Activated CD4-positive, CD25-positive, alpha-beta regulatory T cell treated with anti-CD3 and anti-CD28 coated beads, Interleukin-2, amount 50 U/mL, for 72 hours (primary cell): Measurements from ENCODE around the gene TAF1L.
"Not testable (repeated sequence)": the region's sequence is repeated elsewhere in the genome, so short reads cannot be mapped to it uniquely, and the experiment has no call there.

ENCODE experiments used
- DNase-seq: peaks from one replicate; pipeline ENCODE4 v3.0.0; 2021

Gene TAF1L, protein sequence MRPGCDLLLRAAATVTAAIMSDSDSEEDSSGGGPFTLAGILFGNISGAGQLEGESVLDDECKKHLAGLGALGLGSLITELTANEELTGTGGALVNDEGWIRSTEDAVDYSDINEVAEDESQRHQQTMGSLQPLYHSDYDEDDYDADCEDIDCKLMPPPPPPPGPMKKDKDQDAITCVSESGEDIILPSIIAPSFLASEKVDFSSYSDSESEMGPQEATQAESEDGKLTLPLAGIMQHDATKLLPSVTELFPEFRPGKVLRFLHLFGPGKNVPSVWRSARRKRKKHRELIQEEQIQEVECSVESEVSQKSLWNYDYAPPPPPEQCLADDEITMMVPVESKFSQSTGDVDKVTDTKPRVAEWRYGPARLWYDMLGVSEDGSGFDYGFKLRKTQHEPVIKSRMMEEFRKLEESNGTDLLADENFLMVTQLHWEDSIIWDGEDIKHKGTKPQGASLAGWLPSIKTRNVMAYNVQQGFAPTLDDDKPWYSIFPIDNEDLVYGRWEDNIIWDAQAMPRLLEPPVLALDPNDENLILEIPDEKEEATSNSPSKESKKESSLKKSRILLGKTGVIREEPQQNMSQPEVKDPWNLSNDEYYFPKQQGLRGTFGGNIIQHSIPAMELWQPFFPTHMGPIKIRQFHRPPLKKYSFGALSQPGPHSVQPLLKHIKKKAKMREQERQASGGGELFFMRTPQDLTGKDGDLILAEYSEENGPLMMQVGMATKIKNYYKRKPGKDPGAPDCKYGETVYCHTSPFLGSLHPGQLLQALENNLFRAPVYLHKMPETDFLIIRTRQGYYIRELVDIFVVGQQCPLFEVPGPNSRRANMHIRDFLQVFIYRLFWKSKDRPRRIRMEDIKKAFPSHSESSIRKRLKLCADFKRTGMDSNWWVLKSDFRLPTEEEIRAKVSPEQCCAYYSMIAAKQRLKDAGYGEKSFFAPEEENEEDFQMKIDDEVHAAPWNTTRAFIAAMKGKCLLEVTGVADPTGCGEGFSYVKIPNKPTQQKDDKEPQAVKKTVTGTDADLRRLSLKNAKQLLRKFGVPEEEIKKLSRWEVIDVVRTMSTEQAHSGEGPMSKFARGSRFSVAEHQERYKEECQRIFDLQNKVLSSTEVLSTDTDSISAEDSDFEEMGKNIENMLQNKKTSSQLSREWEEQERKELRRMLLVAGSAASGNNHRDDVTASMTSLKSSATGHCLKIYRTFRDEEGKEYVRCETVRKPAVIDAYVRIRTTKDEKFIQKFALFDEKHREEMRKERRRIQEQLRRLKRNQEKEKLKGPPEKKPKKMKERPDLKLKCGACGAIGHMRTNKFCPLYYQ (N-terminal part only)

GRCh38 chr9:32635362-32635761, at the start of gene TAF1L:
TAF1L (minus strand) TSS chr9:32635669; CDS start chr9:32635579, 90 bp downstream.
- no peak for DNase-seq

GRCh38 chr9:32681751-32682150, 46.3 kb upstream of the TAF1L start:
- DNase-seq = no peak

DNA sequence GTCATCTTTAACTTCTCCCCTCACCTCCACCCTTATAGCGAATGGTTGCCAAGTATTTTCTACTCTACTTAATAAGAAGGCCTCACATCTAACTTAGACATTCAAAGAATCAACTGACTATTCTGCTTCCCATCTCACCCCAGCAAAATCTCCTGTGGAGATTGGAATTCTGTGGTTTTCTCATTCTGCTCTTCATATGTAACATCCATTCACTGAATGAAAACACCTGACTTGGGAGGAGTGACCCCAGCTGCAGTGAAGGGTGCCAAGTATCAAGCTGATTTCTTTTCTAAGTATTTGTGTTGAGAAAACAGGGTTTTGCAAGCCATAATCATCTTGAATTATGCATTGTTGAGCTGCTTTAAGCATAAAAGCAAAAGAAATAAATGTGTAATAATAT, 42.5 kb upstream of the TAF1L start:
- DNase-seq = no peak

DNA sequence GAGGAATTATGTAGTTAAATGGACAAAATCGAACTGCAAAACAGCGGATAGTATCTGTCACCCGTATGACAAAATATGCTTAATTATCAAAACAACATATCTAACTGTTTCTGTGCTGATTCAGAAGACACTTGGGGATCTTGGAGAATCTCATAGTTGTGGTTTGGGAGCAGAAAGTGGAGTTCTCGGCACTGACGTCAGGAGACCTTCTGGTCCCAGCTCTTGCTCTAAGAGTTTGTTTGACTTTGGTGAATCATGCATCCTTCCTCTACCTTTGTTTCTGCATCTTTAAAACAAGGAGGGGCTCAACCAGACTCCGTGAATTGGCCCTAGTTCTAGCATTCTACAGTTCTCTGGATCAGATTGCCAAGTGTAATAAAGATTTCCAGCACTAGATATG, 37.0 kb upstream of the TAF1L start:
- no peak for DNase-seq

GRCh38 chr9:32671333-32671732, 35.9 kb upstream of the TAF1L start:
- DNase-seq = no peak

GRCh38 chr9:32665101-32665500, 29.6 kb upstream of the TAF1L start:
- no peak for DNase-seq

DNA sequence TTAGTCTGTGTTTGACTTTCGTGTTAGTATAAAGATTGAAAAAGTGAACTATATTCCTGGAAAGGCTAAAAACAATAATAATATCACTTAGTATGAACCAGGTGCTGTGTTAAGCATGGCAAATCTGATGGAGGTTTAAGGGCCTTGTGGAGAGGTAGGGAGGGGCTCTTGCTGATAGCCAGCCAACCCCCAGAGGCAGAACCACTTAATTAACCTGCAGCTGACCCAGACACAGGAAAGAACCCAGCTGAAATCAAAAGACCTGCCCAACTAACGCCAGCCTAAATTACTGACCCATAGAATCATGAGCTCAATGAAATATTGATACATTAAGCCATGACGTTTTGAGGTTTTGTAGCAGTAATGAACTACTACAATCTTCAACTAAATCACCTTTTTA, 28.3 kb upstream of the TAF1L start:
- no peak for DNase-seq

DNA sequence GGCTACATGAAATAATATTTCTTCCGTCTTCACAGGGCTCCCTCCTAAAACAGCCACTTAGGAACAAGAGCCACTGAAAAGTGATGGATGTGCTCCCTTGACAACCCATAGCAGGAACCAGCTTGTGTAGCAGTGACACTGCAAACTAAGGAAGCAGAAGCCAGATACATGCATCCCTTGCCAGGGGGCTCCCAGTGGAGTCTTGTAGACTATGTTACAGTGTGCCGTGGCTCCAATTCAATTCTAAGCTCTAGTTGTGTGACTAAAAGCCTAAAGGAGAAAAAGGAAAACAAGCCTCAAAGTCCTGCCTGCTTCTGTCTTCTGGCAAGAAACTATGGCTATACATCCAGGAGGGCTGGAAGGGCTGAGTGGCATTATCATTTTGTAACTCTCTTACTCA, 12.2 kb upstream of the TAF1L start:
- DNase-seq = no peak

GRCh38 chr9:32644698-32645097, 9.2 kb upstream of the TAF1L start:
- DNase-seq = no peak

DNA sequence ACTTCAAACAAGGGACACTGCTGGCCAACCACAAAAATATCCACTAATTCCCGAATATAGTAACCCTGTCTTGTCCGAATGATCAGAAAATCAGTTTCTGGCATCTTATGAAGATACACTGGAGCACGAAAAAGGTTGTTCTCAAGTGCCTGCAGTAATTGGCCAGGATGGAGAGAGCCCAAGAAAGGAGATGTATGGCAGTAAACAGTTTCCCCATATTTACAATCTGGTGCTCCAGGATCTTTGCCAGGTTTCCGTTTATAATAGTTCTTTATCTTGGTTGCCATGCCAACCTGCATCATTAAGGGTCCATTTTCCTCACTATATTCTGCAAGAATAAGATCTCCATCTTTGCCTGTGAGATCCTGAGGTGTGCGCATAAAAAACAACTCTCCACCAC, 2.3 kb downstream of the TAF1L start:
- not testable (repeated sequence) for DNase-seq

DNA sequence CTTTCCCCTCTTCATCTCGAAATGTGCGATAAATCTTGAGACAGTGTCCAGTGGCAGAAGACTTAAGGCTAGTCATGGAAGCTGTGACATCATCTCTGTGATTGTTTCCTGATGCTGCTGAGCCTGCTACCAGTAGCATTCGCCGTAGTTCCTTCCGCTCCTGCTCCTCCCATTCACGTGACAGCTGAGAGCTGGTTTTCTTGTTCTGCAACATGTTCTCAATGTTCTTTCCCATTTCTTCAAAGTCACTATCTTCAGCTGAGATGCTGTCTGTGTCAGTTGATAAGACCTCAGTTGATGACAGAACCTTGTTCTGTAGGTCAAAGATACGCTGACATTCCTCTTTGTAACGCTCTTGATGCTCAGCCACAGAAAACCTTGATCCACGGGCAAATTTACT, 3.5 kb downstream of the TAF1L start:
- DNase-seq = no peak

GRCh38 chr9:32627394-32627954, 8.0 kb downstream of the TAF1L start:
- no peak for DNase-seq

GRCh38 chr9:32625320-32625719, 10.1 kb downstream of the TAF1L start:
- no peak for DNase-seq

- DNase-seq = no peak
Observed at GRCh38 chr9:32622948-32623347, 12.5 kb downstream of the TAF1L start.

- no peak for DNase-seq
Observed at GRCh38 chr9:32618261-32618660, 17.2 kb downstream of the TAF1L start.

DNA sequence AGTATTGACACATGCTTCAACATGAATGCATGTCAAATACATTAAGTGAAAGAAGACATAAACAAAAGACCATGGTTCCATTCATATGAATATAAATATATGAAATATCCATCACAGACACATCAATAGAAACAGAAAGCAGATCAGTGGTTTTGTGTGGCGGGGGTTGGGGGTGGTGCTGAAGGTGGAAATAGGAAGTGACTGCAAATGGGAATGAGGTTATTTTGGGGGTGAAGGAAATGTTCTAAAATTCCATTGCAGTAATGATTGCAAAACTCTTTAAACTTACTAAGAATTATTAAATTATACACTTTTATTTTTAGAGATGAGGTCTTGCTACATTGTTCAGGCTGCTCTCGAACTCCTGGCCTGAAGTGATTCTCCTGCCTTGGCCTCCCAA, 28.7 kb downstream of the TAF1L start:
- DNase-seq = no peak

DNA sequence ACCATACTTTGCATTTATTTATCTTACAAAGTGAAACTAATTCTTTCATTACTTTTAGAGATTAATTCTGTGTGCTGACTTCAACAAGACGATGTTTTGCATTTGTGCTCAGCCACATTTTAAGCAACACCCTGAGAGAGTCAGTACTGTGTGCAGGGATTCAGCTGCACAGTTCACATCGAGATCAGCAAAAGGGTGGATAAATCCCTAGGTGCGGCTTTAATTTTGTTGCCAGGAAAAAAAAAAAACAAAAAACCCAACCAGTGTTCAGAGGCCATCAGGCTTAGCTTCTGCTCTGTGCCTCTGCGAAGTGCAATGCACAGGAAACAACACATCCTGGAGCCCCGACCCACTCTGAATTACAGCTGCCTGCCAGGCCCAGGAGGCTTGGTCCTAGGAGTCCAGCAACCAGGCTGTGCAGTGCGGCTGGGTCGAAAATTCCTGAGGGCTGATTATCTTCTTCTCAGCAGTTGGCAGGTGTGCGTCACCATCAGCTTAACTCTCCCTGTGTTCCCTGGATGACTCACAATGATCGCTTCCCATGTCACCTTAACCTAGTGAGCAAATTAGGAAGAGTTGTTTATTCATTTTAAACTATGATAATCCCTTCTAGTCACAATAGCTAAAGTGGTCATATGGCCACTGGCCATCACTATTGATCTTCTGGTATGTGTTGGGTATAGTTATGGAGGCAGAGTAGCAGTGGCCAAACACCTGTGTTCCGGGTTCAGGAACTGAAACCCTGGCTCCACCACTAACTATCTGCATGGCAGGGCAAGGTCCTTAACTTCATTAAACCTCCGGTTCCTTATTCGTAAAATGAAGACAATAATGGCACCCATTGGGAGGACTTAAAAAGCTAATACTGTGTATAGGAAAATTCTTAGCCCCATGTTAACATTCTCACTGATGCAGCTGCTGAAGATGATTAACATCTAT, 31.3 kb downstream of the TAF1L start:
- DNase-seq = no peak

DNA sequence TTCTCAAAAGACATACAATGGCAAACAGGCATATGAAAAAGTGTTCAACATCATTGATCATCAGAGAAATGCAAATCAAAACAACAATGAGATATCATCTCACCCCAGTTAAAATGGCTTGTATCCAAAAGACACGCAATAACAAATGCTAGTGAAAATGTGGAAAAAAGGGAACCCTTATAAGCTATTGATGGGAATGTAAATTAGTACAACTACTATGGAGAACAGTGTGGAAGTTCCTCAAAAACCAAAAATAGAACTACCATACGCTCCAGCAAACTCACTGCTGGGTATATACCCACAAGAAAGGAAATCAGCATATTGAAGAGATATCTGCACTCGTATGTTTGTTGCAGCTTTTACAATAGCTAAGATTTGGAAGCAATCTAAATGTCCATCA, 36.4 kb downstream of the TAF1L start:
- DNase-seq = not testable (repeated sequence)

GRCh38 chr9:32596936-32597335, 38.5 kb downstream of the TAF1L start:
- no peak for DNase-seq

- no peak for DNase-seq
Observed at GRCh38 chr9:32596096-32596865, 39.2 kb downstream of the TAF1L start.

DNA sequence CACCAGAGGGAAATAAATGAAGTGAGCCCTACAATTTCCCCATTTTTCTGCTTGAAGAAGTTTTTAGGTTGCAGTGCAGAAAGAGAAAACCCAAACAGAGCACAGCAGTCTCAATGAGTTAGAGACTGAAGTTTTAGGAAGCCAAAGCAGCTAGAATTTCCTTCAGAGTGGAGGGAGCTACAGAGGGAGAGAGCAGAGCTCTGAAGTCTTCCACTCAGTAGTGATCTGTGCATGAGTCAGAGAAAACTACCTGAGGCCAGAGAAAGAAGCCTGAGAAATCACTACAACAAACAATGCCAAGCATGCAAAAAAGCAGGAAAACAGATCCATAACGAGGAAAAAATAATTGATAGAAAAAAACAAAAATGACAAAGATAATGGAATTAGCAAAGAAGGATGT, 44.6 kb downstream of the TAF1L start:
- DNase-seq = no peak
